Kidney (tissue), 14 donors: ENCODE measurements around the gene IFNGR1. TPM values are rescaled to one million over a fixed set of nuclear protein-coding genes. Genes with fewer than 3 reads are reported as not detected.
A peak's percentile ranks its signal among the peaks of the same experiment; 100 is the strongest.

Experiments
- DNase-seq, 5 donors: peaks; one replicate each; pipeline ENCODE4 v3.0.0-alpha.2; 2013 to 2020
- FAIRE-seq: peaks from 2 replicates; lab custom pipeline; 2012; peaks lifted over from hg19 to GRCh38; lab: Jason Lieb, UNC
- H3K27ac ChIP-seq, 2 donors: one replicate each; pipeline ENCODE4 v1.7.0; 2013; ENCODE audit warnings: low read depth in 2 of 2, low read length in 2 of 2, inconsistent platforms in 1 of 2
- H3K27me3 ChIP-seq: one replicate; pipeline ENCODE4 v1.7.1; 2013; ENCODE audit warnings: low read length, inconsistent platforms; ENCODE audit not compliant: control insufficient read depth, insufficient read depth
- H3K36me3 ChIP-seq, 3 donors: one replicate each; pipeline versions ENCODE4 v1.7.0 to v1.7.1; 2013; ENCODE audit warnings: low read length in 3 of 3, control low read depth in 1 of 3, inconsistent platforms in 1 of 3; ENCODE audit not compliant: insufficient read depth in 3 of 3, control insufficient read depth in 2 of 3
- H3K4me1 ChIP-seq, 3 donors: one replicate each; pipeline versions ENCODE4 v1.7.0 to v1.7.1; 2013; ENCODE audit warnings: low read length in 3 of 3, inconsistent platforms in 1 of 3, low read depth in 1 of 3; ENCODE audit not compliant: control insufficient read depth in 2 of 3, insufficient read depth in 2 of 3
- H3K4me3 ChIP-seq, 3 donors: one replicate each; pipeline versions ENCODE4 v1.7.0 to v1.8.1; 2013; ENCODE audit warnings: low read length in 3 of 3, control low read depth in 1 of 3, inconsistent platforms in 1 of 3
- H3K9ac ChIP-seq, 3 donors: one replicate each; pipeline versions ENCODE4 v1.7.0 to v1.7.1; 2013; ENCODE audit warnings: low read length in 3 of 3, control low read depth in 1 of 3, inconsistent platforms in 1 of 3
- H3K9me3 ChIP-seq, 3 donors: one replicate each; pipeline versions ENCODE4 v1.7.0 to v1.7.1; 2013; ENCODE audit warnings: low read length in 3 of 3, control low read depth in 1 of 3, inconsistent platforms in 1 of 3; ENCODE audit not compliant: control insufficient read depth in 2 of 3, insufficient read depth in 1 of 3
- intact Hi-C: fragments of 100-400 bp; cut with DNase I; formaldehyde crosslinking; loops from one replicate; pipeline ENCODE4 v1.11.1; 2022
- polyA plus RNA-seq: library from polyadenylated mRNA; stranded (reverse); fragments of 350-450 nt; fragmentation: Illumina TruSeq; extraction: RNeasy Lipid Tissue Mini Kit (QIAGEN cat#74804); gene quantifications from one replicate; pipeline ENCODE4 v1.2.3, GENCODE V29; 2014; ENCODE audit warnings: low read depth, low replicate concordance; ENCODE audit not compliant: insufficient read depth
- total RNA-seq: library from RNA; stranded (reverse); fragmentation: NEBNext Ultra II Directional; extraction: Animal tissue kit (Norgen Biotek cat#: 25700); gene quantifications from one replicate; pipeline ENCODE4 v1.2.1, GENCODE V29; 2021
- TF ChIP-seq, protein P1 (sequence below): IDR thresholded peaks from 3 replicates; pipeline ENCODE4 v1.5.1; 2012; ENCODE audit warnings: mild to moderate bottlenecking, moderate library complexity, borderline replicate concordance; ENCODE audit not compliant: insufficient read depth; ENCODE audit errors: extremely low read depth
- donor health status: control.
- donor health status: control.
- donor health status: control.
- donor health status: control.
- donor health status: control.
- donor health status: DM: yes; HTN: yes; CAD: no.
- donor health status: Normal renal cell carcinoma (clear cell type).

The IFNGR1 gene
- total and polyA plus RNA-seq, 2 donors from 2014 or later: 42.8 to 94.3 TPM

DNA sequence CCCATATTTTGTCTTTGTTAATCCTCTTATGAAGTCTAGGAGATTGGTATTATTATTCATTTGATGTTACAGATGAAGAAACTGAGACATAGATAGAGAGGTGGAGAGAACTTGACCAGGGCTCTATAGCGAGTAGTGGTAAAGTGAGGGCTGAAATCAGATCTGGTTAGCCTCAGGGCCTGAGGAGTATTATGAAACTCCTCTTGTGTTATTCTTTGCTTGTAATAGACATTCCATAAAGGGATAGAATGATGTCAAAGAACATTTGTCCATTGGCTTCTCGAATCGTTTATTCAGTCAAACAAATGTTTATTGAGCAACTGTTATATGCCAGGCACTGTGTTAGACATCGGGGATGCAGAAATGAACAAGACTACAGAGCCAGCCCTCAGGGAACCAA, 45.7 kb downstream of the IFNGR1 start, which contains the start of gene IL22RA2:
IL22RA2 (minus strand) TSS at position 144 of the 400 bp plus-strand sequence. CDS start 11,895 bp downstream, outside the sequence.
- TF ChIP-seq, protein P1, sequence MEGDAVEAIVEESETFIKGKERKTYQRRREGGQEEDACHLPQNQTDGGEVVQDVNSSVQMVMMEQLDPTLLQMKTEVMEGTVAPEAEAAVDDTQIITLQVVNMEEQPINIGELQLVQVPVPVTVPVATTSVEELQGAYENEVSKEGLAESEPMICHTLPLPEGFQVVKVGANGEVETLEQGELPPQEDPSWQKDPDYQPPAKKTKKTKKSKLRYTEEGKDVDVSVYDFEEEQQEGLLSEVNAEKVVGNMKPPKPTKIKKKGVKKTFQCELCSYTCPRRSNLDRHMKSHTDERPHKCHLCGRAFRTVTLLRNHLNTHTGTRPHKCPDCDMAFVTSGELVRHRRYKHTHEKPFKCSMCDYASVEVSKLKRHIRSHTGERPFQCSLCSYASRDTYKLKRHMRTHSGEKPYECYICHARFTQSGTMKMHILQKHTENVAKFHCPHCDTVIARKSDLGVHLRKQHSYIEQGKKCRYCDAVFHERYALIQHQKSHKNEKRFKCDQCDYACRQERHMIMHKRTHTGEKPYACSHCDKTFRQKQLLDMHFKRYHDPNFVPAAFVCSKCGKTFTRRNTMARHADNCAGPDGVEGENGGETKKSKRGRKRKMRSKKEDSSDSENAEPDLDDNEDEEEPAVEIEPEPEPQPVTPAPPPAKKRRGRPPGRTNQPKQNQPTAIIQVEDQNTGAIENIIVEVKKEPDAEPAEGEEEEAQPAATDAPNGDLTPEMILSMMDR: no peak
- no peak for FAIRE-seq
- H3K4me1 ChIP-seq: no peaks in the 10 kb centered on the region
- intact Hi-C loops: no loop called here
- H3K36me3 ChIP-seq: no peaks in the 10 kb centered on the region
- no peaks in the 10 kb centered on the region for H3K9me3 ChIP-seq
- no peaks in the 10 kb centered on the region for H3K27me3 ChIP-seq
- no peak for DNase-seq
- no peak within 1 kb of the TSS for H3K4me3 ChIP-seq
- no peak within 1 kb of the TSS for H3K27ac ChIP-seq
- H3K9ac ChIP-seq: no peak within 1 kb of the TSS

DNA sequence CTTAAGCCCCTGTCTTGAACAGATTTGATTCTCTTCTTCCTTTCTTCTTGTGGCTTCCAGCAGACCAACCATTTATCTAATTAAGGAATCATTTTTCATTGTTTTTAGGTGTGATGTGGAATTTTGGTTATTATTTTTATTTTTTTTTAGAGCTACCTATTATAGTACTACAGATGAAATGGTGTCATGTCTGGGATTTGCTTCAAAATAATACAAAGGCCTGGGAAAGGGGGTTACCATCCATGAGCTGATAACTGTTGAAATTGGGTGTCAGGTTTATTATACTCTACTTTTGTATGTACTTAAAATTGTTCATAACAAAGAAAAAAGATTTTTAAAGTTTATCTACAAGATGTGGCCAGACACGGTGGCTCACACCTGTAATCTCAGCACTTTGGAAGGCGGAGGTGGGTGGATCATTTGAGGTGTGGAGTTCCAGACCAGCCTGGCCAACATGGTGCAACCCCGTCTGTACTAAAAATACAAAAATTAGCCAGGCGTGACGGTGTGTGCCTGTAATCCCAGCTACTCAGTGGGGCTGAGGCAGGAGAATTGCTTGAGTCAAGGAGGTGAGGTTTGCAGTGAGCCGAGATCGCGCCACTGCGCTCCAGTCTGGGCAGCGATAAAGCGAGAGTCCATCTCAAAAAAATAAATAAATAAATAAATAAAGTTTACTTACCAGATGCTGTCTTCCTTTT, 46.3 kb downstream of the IFNGR1 start:
- FAIRE-seq: no peak
- TF ChIP-seq, protein P1: no peak

DNA sequence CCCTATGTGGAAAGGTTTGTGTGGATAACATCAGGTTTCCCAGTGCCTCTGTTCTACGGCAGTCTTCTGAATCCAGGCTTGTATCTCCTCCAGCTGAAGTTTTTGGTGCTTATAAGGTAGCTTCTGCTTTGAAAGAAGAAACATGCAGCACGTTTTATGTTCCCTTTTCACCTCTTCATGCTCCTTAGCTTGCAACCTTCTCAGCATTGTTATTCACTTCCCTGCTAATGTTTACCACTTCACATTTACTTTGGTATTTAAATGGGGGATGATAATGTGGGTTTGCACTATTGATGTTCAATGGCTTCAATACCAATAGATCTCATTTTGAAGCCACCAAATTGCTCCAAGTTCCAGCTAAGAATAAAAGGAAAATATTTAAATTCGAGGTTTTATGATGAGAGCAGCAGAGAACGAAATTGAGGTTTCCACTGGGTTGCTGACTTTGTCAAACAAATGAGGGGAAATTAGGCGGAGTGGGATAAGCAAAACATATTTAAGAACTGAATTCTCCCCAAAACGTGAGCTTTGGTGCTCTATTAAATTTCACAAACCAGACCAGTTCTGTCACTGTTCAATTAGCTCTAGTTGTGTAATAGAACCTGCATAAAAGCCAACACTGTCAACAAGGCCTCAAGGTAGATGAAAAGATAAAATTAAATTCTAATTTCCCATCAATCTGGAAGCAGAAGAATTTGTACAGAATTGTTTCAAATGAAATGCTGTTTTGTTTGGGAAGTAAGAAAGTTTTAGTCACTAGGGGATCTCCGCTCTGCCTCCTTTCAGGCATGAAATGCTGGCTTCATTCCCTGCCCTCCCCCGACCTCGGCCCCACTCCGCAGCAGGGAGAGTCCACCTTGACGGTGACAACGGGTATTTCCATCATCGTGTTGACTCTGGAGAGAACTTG, 47.1 kb downstream of the IFNGR1 start:
- Histone ChIP-seq H3K9ac (no peak overlapping the region), H3K27me3 (no peaks in the 10 kb centered on the region), H3K36me3 (no peaks in the 10 kb centered on the region), H3K4me3 (no peak overlapping the region), H3K4me1 (no peaks in the 10 kb centered on the region), H3K27ac (no peak overlapping the region), H3K9me3 (no peaks in the 10 kb centered on the region)
- TF ChIP-seq, protein P1: no peak
- FAIRE-seq (no peak), DNase-seq (peak in 1 of 5 donors; percentile 8)
- intact Hi-C loops: no loop called here

More for the DNA sequence above, 46.3 kb downstream of the IFNGR1 start:
- Histone ChIP-seq H3K4me1 (no peaks in the 10 kb centered on the region), H3K27ac (no peak overlapping the region), H3K9ac (no peak overlapping the region), H3K36me3 (no peaks in the 10 kb centered on the region), H3K4me3 (no peak overlapping the region), H3K9me3 (no peaks in the 10 kb centered on the region), H3K27me3 (no peaks in the 10 kb centered on the region)
- intact Hi-C loops: no loop called here
- no peak for DNase-seq
